ENCODE data around the gene CUX1.
"Not testable (repeated sequence)": the region's sequence is repeated elsewhere in the genome, so short reads cannot be mapped to it uniquely, and the experiment has no call there.

CUX1 gene

DNA sequence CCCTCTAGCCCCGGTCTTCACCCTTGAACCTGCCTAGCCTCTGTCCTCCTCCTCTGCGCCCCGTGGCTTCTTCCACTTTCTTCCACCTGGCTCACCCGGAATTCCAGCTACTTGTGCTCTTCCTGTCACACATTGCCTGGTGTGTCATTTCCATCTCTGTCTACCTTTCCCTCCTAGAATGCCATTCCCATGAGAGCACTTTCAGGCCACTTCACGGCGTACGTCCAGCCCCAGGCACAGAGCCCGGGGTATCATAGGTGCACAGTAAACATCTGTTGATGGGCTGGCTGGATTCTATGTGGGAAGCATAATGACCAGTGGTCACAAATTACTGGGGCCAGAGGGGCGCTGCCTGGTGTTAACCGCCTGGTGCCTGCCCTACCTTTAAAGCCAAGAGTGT is 161.3 kb downstream of the CUX1 start:
- TF ChIP-seq, protein P1, sequence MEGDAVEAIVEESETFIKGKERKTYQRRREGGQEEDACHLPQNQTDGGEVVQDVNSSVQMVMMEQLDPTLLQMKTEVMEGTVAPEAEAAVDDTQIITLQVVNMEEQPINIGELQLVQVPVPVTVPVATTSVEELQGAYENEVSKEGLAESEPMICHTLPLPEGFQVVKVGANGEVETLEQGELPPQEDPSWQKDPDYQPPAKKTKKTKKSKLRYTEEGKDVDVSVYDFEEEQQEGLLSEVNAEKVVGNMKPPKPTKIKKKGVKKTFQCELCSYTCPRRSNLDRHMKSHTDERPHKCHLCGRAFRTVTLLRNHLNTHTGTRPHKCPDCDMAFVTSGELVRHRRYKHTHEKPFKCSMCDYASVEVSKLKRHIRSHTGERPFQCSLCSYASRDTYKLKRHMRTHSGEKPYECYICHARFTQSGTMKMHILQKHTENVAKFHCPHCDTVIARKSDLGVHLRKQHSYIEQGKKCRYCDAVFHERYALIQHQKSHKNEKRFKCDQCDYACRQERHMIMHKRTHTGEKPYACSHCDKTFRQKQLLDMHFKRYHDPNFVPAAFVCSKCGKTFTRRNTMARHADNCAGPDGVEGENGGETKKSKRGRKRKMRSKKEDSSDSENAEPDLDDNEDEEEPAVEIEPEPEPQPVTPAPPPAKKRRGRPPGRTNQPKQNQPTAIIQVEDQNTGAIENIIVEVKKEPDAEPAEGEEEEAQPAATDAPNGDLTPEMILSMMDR (IDR thresholded peaks at IDR 0.05; ENCODE audit: control insufficient read depth, insufficient read depth, low read depth, low read length, missing control alignments): no peak
- no peak for DNase-seq (ENCODE audit: low read depth)
- no peak overlapping the region for H3K4me3 ChIP-seq (ENCODE audit: control insufficient read depth, low read depth, low read length)

DNA sequence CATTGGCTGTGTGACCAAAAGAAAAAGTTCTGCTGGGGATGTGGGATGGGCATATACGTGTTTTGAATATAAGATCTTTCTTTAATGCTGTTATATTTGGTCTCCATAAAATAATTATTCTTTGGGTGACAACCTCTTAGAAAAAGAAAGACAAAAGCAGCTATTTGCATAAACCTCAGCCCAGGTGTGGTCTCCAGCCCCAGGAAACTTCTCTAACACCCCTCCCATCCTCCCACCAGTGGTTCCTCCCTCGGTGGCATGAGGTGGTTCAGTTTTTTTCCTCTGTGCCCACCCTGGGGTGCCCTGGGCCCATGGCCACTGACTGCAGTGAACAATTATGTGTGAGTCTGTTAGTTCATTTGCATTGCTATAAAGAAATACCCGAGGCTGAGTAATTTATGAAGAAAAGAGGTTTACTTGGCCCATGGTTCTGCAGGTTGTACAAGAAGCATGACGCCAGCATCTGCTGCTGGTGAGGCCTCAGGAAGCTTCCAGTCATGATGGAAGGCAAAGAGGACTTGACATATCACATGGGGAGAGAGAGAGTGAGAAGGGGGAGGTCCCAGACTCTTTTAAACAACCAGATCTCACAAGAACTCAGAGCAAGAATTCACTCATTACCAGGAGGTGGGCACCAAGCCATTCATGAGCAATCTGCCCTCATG is 165.9 kb downstream of the CUX1 start:
- TF ChIP-seq, protein P1 (IDR thresholded peaks at IDR 0.05; ENCODE audit: control insufficient read depth, insufficient read depth, low read depth, low read length, missing control alignments): no peak
- DNase-seq (ENCODE audit: low read depth): no peak
- no peak overlapping the region for H3K4me3 ChIP-seq (ENCODE audit: control insufficient read depth, low read depth, low read length)

DNA sequence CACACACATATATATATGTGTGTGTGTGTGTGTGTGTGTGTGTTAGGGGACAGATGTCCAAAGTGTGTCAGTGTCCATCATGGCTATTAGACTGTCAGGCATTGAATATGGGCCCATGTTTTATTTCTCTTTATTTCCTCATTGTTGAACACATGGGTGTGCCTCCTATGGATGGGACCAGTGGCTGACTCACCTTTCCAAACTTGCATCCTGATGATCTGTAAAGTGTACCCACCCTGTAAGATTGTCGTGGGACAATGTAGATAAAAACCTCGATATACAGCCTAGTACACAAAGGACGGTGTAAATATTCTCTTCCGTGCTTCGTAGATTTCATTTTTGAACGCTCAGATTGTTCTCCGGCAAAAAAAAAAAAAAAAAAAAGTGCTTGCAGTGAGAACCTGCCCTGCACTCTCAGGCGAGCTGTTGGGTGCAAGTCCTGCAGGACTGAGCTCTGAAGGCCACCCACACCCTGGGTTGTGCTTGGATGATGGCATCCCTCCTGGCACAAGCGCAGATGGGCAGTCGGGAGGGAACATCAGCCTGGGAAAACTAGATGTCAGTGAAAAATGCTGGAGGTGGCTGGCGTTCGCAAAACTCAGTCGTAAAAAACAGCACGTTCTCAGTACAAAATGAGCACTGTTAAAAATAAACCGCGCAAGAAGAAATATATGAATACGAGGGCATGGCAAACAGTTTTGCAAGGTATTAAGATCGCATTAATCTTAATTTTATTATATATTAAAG is 166.9 kb downstream of the CUX1 start:
- no peak overlapping the region for H3K4me3 ChIP-seq (ENCODE audit: control insufficient read depth, low read depth, low read length)
- TF ChIP-seq, protein P1 (IDR thresholded peaks at IDR 0.05; ENCODE audit: control insufficient read depth, insufficient read depth, low read depth, low read length, missing control alignments): no peak
- no peak for DNase-seq (ENCODE audit: low read depth)

DNA sequence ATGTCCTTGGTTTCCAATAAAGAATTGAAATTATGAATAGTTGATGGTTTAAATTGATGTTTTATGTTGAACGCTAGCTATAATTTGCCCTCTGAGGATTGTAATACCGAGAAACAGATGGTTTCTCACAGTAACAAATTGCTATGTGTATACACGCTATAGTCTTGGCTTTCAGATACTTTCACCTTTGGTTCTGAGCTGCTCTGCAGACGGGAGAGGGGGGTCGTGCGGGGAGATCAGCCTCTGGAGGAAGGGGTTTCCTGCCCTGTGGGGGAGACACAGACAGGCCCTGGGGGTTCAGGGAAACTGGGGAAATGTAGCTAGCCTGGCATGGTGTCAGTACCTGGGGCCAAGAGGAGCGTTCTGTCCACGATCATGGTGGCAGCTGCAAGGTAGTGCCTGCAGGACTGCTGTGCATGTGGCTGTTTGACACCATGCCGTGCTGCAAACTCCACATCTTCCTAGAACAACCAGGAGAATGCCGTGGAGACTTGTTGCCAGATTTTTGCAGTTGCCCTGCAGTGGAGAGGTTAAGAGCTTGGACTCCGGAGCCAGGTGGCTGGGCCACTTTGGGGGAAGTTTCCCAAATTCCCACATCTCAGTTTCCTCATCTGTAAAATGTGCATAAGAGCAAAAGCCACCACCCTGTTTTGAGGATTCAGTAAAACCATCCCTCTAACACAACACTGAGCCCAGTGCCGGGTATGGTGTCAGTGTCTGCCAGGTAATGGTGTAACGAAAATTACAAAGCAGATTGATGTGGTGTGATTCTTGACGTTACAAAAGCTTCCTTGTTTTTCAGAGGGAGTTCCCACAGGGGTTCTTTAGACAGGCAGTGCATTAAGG is 167.9 kb downstream of the CUX1 start:
- no peak overlapping the region for H3K4me3 ChIP-seq (ENCODE audit: control insufficient read depth, low read depth, low read length)
- TF ChIP-seq, protein P1 (IDR thresholded peaks at IDR 0.05; ENCODE audit: control insufficient read depth, insufficient read depth, low read depth, low read length, missing control alignments): no peak
- no peak for DNase-seq (ENCODE audit: low read depth)

DNA sequence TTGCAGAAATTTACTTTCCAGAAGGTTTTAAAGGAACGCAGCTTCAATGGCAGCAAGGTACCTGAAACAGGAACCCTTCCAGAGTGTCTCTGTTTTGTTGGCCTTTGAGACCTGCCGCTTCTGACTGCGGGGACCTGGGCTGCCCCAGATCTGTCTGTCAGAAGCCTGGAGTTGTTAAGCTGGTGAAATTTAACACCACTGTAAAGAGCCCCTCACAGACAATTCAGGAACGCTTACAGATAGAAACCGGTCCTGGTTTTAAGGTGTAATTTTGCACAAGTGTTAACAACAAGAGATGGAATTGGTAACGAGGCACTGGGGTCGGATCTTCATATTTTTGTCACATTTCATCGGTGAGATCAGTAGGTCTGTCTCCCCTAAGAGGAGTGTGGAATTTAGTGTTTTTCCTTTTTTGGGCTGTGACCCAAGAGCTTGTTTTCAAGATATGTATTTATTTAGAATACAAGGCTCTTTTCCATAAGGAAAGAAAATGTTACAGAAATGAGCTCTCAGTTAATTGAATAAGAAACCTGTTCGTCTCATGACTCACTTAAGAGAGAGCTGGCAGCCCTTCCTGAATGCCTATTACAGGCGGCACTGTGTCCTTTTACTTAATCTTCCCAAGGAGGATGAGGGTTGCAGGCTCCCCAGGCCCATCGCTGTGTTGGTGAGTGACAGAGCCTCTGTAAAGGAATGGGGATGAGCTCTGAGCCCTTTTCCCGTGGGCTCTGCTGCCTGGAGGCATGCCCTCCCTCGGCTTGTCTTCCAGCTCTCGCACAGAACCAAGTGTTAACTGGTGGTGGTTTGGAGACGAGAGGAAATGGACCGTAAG is 168.7 kb downstream of the CUX1 start:
- TF ChIP-seq, protein P1 (IDR thresholded peaks at IDR 0.05; ENCODE audit: control insufficient read depth, insufficient read depth, low read depth, low read length, missing control alignments): no peak
- H3K4me3 ChIP-seq (ENCODE audit: control insufficient read depth, low read depth, low read length): no peak overlapping the region

DNA sequence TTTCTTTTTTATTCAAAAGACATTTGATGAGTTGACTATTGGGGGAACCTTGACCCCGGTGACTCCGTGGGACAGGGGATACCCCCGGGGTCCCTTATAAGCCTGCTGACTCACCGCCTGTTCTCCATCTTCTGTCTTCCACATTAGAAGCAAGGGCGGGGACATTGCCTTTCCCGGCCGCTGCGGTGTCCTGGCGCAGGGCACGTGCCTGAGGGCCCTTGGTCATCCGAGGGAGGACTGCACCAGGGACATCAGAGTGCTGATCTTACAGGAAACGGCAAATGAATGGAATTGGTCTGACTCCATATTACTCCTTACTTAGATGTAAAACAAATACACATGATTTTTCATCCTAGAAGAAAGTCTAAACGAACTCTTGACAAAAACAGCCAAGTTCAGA is 170.1 kb downstream of the CUX1 start:
- TF ChIP-seq, protein P1 (IDR thresholded peaks at IDR 0.05; ENCODE audit: control insufficient read depth, insufficient read depth, low read depth, low read length, missing control alignments): no peak
- H3K4me3 ChIP-seq (ENCODE audit: control insufficient read depth, low read depth, low read length): no peak overlapping the region
- no peak for DNase-seq (ENCODE audit: low read depth)

More for the DNA sequence above, 168.7 kb downstream of the CUX1 start:
- no peak for DNase-seq (ENCODE audit: low read depth)

DNA sequence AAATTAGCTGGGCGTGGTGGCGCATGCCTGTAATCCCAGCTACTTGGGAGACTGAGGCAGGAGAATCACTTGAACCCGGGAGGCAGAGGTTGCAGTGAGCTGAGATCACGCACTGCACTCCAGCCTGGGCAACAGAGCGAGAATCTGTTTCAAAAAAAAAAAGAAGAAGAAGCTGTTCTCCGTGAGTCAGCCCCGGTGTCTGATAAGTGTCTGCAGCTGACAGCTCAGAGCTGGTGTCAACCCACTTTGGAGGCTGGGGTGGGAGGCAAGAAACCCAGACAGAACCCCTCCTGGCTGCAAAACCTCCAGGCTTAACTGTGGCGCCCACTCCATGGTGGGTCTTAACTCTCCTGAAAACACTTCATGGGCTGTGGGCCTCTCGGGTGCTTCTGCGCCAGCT is 170.6 kb downstream of the CUX1 start:
- not testable (repeated sequence) for H3K4me3 ChIP-seq (ENCODE audit: control insufficient read depth, low read depth, low read length); DNase-seq (ENCODE audit: low read depth)
